22Rv1 (cell line): ENCODE data around the gene PPP2R3A.

Experiments
- ZFX ChIP-seq: fragments of 450-650 bp; IDR thresholded peaks from 2 replicates; pipeline ENCODE4 v1.6.1; 2017; ENCODE audit warnings: antibody characterized with exemption, borderline replicate concordance
- TF ChIP-seq, protein P1 (sequence below): fragments of 450-650 bp; IDR thresholded peaks from 2 replicates; pipeline ENCODE4 v1.5.1; 2017; ENCODE audit warnings: mild to moderate bottlenecking

DNA sequence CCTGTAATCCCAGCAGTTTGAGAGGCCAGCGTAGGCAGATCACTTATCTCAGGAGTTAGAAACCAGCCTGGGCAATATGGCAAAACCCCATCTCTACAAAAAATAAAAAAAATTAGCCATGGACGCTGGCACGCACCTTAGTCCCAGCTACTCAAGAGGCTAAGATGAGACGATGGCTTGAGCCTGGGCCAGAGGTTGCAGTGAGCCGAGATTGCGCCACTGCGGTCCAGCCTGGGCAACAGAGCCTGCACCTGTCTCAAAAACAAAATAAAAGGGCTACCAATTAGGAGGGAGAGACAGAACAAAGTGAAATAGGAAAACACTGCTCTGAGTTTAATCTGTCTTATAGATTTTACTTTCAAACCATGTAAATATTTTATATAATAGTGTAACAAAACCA is 196.8 kb downstream of the PPP2R3A start:
- TF ChIP-seq, protein P1, sequence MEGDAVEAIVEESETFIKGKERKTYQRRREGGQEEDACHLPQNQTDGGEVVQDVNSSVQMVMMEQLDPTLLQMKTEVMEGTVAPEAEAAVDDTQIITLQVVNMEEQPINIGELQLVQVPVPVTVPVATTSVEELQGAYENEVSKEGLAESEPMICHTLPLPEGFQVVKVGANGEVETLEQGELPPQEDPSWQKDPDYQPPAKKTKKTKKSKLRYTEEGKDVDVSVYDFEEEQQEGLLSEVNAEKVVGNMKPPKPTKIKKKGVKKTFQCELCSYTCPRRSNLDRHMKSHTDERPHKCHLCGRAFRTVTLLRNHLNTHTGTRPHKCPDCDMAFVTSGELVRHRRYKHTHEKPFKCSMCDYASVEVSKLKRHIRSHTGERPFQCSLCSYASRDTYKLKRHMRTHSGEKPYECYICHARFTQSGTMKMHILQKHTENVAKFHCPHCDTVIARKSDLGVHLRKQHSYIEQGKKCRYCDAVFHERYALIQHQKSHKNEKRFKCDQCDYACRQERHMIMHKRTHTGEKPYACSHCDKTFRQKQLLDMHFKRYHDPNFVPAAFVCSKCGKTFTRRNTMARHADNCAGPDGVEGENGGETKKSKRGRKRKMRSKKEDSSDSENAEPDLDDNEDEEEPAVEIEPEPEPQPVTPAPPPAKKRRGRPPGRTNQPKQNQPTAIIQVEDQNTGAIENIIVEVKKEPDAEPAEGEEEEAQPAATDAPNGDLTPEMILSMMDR: no peak
- no peak for TF ChIP-seq ZFX
